Measurements from ENCODE around the gene TTC9B.
A peak's percentile ranks its signal among the peaks of the same experiment; 100 is the strongest.
"Not testable (repeated sequence)": the region's sequence is repeated elsewhere in the genome, so short reads cannot be mapped to it uniquely, and the experiment has no call there.

Gene TTC9B

DNA sequence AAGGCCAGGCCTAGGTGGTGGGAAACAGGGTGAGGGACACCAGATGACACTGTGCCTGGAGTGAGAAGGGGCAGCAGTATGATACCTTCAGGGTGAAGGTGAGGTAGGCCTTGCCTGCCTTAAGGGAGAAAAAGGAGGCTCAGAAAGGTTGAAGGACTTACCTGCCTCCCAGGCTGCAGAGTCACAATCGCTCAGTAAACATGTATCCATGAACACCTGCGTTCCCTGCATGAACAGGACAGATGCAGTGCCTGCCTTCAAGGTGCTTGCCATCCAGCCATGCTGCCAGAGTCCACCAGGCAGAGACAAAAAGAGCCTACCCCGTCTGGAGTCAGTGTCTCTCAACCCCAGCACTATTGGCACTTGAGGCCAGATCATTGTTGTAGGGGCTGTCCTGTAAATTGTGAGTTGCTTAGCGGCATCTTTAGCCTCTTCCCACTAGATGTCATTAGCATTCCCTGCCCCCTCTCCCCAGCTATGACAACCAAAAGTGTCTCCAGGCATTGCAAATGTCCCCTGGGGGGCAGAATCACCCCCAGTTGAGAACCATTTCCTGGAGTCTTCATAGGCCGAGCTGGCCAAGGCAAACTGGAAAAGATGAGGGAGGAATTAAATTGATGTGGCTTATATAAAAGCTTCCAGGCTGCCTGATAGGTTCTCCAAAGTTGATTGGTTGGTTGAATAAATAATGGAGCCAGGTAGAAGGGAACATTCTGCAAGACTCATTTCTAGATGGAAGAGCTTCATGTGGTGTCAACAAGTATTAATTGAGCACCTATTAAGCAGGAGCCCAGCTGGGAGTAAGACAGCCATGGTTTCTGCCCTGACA, 25.2 kb downstream of the TTC9B start:
- Mint-ChIP-seq H3K27me3 (no peaks in the 10 kb centered on the region), H3K27ac (peak overlapping the region; percentile 37), H3K4me1 (ENCODE audit: low read depth) (peaks cover 40% of the 10 kb centered on the region), H3K9me3 (no peaks in the 10 kb centered on the region), H3K4me3 (peak overlapping the region; percentile 70), H3K36me3 (ENCODE audit: low read depth) (peaks cover 3% of the 10 kb centered on the region)
- DNase-seq: no peak

DNA sequence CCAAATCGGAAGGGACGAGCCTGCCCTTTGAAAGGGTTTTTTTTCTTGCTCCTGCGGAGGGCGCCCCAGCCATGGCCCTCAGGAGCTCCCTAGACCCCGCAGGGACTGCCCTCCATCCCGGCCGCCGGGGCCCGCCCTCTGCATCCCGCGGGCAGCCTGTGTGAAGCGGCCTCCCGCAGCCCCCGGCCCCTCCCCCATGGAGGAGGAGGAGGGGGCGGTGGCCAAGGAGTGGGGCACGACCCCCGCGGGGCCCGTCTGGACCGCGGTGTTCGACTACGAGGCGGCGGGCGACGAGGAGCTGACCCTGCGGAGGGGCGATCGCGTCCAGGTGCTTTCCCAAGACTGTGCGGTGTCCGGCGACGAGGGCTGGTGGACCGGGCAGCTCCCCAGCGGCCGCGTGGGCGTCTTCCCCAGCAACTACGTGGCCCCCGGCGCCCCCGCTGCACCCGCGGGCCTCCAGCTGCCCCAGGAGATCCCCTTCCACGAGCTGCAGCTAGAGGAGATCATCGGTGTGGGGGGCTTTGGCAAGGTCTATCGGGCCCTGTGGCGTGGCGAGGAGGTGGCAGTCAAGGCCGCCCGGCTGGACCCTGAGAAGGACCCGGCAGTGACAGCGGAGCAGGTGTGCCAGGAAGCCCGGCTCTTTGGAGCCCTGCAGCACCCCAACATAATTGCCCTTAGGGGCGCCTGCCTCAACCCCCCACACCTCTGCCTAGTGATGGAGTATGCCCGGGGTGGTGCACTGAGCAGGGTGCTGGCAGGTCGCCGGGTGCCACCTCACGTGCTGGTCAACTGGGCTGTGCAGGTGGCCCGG, 26.1 kb downstream of the TTC9B start:
- Mint-ChIP-seq H3K36me3 (ENCODE audit: low read depth) (peaks cover 1% of the 10 kb centered on the region), H3K27me3 (no peaks in the 10 kb centered on the region), H3K4me1 (ENCODE audit: low read depth) (peaks cover 40% of the 10 kb centered on the region), H3K27ac (no peak overlapping the region), H3K9me3 (no peaks in the 10 kb centered on the region), H3K4me3 (peak overlapping the region; percentile 70)
- peak; percentile 55 for DNase-seq

DNA sequence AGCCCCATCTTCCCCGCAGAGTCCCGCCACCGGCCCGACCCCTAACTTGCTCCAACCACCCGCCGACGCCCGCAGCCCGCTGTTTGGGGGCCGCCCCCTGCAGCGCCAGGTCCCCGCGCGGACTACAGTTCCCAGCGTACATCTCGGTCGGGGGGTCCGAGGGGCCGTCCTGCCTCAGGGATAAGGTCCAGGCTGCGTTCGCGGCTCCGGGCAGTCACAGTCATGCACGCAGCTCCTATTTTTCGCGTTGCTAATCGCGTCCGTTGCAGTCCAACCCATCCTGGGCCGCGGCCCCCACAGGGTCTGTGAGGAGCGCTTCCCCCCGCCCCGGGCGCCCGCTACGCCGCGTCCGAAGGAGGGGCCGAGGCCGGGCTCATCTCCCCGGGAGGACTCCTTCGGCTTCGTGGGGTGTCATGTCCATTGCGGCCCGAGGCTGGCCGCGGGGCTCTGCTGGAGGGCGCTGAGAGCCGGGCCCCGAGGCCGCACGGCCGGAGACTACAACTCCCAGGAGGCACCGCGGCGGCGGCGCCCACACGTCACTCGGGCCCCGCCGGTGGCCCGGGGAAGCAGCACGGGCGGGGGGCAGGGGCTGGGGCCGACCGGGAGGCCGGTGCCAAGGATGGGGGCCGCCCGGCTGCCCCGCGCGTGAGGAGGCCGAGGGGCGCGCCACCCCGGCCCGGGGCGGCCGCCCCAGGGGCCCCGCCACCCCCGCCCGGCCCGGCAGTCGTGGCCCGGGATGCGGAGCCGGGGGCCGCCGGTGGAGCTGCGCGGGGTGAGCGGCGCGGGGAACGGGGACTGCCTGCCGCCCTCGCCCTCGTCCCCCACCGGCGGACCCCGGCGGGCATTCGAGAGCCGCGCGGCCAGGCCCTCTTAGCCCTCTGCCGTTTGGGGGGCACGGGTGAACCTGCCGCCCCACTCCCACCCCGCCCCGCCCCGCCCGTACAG, 27.0 kb downstream of the TTC9B start, which contains the start of gene MAP3K10:
Gene MAP3K10, plus strand, starts transcription at position 536 of the 945 bp plus-strand sequence. CDS start 606 bp downstream, outside the sequence.
- peaks cover 40% of the 10 kb centered on the region for H3K4me1 Mint-ChIP-seq (ENCODE audit: low read depth)
- DNase-seq: peak; percentile 87
- H3K4me3 Mint-ChIP-seq: peak within 1 kb of the TSS; percentile 84
- H3K27me3 Mint-ChIP-seq: no peaks in the 10 kb centered on the region
- no peaks in the 10 kb centered on the region for H3K9me3 Mint-ChIP-seq
- H3K27ac Mint-ChIP-seq: peak within 1 kb of the TSS; percentile 96
- H3K36me3 Mint-ChIP-seq (ENCODE audit: low read depth): peaks cover 1% of the 10 kb centered on the region

DNA sequence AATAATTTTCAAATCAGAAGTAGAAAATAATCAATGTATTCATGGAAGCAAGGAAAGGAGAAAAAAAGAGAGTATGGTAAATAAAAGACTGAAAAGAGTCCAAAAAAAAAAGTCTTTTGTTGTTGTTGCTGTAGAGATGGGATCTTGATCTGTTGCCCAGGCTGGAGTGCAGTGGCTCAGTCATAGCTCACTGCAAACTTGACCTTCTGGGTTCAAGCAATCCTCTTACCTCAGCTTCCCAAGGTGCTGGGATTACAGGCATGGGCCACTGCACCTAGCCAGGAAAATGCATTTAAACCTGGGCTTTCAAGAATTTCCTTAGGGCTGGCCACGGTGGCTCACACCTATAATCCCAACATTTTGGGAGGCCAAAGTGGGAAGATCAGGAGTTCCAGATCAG, 33.9 kb downstream of the TTC9B start:
- DNase-seq: no peak
- H3K4me3 Mint-ChIP-seq: no peak overlapping the region

DNA sequence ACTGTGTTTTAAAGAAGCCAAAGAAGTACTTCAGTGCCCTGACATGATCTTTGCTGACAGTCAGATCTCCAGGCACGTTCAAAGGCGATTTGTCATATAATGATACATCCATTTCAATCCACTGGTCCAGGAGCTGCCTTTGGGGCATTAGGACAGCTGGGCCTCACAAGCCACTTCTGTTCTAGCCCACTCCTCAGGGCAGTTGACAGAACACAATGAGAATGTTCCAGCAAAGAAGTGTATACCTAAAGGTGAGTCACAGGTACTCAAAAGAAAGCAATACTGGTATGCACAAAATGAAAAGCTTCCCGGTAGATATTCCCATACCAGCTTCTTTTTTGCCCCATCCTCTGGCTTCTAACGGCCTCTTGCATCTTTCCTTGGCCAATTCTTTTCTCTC, 39.4 kb downstream of the TTC9B start:
- no peaks in the 10 kb centered on the region for H3K36me3 Mint-ChIP-seq (ENCODE audit: low read depth)
- no peaks in the 10 kb centered on the region for H3K4me1 Mint-ChIP-seq (ENCODE audit: low read depth)
- no peak for DNase-seq
- H3K27ac Mint-ChIP-seq: no peak overlapping the region
- H3K9me3 Mint-ChIP-seq: no peaks in the 10 kb centered on the region
- H3K4me3 Mint-ChIP-seq: no peak overlapping the region
- H3K27me3 Mint-ChIP-seq: peaks cover 5% of the 10 kb centered on the region

More for the DNA sequence above, 33.9 kb downstream of the TTC9B start:
- H3K9me3 Mint-ChIP-seq: no peaks in the 10 kb centered on the region
- H3K4me1 Mint-ChIP-seq (ENCODE audit: low read depth): peaks cover 4% of the 10 kb centered on the region
- H3K36me3 Mint-ChIP-seq (ENCODE audit: low read depth): no peaks in the 10 kb centered on the region
- peaks cover 5% of the 10 kb centered on the region for H3K27me3 Mint-ChIP-seq
- no peak overlapping the region for H3K27ac Mint-ChIP-seq

DNA sequence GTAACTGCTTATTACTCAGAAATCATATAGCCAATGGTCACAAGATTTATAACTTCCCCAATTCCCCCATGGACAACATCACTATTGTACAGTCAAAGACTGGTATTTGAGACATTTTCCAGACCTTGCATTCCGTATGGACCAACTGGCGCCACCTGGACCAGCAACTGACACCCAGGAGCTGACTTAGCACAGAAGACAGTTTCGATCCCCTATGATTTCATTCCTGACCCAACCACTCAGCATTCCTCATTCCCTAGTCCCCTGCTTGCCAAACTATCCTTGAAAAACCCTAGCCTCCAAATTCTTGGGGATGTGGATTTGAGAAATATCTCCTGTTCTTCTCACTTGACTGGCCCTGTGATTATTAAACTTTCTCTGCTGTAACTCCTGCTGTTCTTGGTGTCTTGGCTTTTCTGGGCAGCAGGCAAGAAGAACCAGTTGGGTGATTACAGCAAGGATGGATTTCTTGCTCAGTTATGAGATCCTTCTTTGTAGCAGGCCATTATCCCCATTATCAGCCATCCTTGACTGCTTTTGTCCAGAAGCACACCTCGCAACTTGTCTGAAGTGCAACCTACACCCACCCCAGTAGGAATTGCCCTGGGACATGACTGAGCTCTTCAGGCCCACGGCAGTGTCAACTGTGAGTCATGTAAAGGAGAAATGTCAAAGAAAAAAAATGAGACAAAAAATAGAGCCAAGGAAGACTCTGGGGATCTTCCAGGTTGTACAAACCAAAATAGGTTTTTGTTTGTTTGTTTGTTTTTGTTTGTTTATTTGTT, 40.7 kb downstream of the TTC9B start:
- no peak overlapping the region for H3K27ac Mint-ChIP-seq
- no peaks in the 10 kb centered on the region for H3K4me1 Mint-ChIP-seq (ENCODE audit: low read depth)
- no peaks in the 10 kb centered on the region for H3K36me3 Mint-ChIP-seq (ENCODE audit: low read depth)
- H3K9me3 Mint-ChIP-seq: no peaks in the 10 kb centered on the region
- no peak overlapping the region for H3K4me3 Mint-ChIP-seq
- peaks cover 5% of the 10 kb centered on the region for H3K27me3 Mint-ChIP-seq
- no peak for DNase-seq

DNA sequence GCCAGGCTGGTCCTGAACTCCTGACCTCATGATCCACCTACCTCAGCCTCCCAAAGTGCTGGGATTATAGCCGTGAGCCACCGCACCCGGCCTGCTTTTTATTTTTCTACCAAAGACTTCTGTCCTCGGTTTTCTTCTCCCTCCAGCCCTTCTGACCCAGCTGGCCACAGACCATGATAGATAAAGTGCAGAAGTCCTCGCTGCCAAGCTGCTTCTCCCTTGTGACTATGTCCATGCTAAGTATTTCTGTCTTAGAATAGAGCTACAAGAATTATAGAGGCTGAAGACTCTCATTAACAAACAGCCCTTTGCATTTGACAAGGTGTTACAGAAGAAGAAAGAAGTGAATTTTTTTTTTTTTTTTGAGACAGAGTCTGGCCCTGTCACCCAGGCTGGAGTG, 42.4 kb downstream of the TTC9B start:
- H3K4me3 Mint-ChIP-seq: no peak overlapping the region
- no peaks in the 10 kb centered on the region for H3K36me3 Mint-ChIP-seq (ENCODE audit: low read depth)
- DNase-seq: no peak
- no peaks in the 10 kb centered on the region for H3K4me1 Mint-ChIP-seq (ENCODE audit: low read depth)
- no peak overlapping the region for H3K27ac Mint-ChIP-seq
- H3K9me3 Mint-ChIP-seq: no peaks in the 10 kb centered on the region
- H3K27me3 Mint-ChIP-seq: peaks cover 5% of the 10 kb centered on the region

DNA sequence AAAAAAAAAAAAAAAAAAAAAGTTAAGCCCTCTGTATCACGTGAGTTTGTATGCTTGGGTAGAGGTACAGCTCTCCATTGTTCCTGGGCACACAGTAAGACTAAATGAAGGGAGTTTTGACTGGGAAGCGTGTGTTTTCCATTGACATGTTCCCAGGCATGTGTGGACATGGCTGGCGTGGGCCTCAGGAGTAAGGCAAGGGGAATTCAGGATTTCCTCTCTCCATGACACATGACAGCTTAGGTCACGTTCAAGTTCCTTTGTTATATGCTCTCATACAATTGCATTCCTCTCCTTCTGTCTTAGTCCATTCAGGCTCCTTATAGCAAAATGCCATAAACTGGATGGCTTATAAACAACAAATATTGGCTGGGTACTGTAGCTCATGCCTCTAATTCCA, 44.1 kb downstream of the TTC9B start:
- Mint-ChIP-seq H3K27ac (no peak overlapping the region), H3K4me3 (no peak overlapping the region), H3K4me1 (ENCODE audit: low read depth) (no peaks in the 10 kb centered on the region), H3K27me3 (no peaks in the 10 kb centered on the region), H3K36me3 (ENCODE audit: low read depth) (no peaks in the 10 kb centered on the region), H3K9me3 (no peaks in the 10 kb centered on the region)
- no peak for DNase-seq

DNA sequence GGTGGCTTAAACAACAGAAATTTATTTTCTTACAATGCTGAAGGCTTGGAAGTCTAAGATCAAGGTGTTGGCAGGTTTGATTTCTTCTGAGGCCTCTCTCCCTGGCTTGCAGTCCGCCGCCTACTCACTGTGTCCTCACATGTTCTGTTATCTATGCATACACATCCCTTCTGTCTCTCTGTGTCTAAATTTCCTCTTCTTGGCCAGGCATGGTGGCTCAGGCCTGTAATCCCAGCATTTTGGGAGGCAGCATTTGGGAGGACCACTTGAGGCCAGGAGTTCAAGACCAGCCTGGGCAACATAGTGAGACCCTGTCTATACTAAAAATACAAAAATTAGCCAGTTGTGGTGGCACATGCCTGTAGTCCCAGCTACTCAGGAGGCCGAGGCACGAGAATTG, 46.9 kb downstream of the TTC9B start:
- H3K27ac Mint-ChIP-seq; H3K4me3 Mint-ChIP-seq; H3K4me1 Mint-ChIP-seq (ENCODE audit: low read depth); H3K9me3 Mint-ChIP-seq; H3K27me3 Mint-ChIP-seq; H3K36me3 Mint-ChIP-seq (ENCODE audit: low read depth); DNase-seq: not testable (repeated sequence)

DNA sequence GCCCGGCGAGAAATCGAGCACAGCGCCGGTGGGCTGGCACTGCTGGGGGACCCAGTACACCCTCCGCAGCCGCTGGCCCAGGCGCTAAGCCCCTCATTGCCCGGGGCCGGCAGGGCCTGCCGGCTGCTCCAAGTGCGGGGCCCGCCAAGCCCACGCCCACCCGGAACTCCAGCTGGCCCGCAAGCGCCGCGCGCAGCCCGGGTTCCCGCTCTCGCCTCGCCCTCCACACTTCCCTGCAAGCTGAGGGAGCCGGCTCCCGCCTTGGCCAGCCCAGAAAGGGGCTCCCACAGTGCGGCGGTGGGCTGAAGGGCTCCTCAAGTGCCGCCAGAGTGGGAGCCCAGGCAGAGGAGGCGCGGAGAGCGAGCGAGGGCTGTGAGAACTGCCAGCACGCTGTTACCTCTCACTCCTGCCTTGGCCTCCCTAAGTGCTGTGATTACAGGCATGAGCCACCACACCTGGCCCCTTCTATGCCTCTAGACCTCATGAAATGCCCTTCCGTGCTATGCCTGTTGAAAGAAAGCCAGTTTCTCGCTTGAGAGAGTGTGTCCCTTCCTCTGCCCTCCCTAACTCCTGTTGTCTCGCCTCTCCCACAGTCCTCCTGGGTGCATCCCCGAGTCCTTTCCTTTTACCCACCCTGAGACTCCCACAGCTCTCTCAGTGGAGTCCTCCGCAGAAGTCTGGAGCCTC, 47.7 kb downstream of the TTC9B start:
- not testable (repeated sequence) for H3K27ac Mint-ChIP-seq; H3K36me3 Mint-ChIP-seq (ENCODE audit: low read depth); H3K4me3 Mint-ChIP-seq; H3K27me3 Mint-ChIP-seq; H3K9me3 Mint-ChIP-seq; DNase-seq; H3K4me1 Mint-ChIP-seq (ENCODE audit: low read depth)

DNA sequence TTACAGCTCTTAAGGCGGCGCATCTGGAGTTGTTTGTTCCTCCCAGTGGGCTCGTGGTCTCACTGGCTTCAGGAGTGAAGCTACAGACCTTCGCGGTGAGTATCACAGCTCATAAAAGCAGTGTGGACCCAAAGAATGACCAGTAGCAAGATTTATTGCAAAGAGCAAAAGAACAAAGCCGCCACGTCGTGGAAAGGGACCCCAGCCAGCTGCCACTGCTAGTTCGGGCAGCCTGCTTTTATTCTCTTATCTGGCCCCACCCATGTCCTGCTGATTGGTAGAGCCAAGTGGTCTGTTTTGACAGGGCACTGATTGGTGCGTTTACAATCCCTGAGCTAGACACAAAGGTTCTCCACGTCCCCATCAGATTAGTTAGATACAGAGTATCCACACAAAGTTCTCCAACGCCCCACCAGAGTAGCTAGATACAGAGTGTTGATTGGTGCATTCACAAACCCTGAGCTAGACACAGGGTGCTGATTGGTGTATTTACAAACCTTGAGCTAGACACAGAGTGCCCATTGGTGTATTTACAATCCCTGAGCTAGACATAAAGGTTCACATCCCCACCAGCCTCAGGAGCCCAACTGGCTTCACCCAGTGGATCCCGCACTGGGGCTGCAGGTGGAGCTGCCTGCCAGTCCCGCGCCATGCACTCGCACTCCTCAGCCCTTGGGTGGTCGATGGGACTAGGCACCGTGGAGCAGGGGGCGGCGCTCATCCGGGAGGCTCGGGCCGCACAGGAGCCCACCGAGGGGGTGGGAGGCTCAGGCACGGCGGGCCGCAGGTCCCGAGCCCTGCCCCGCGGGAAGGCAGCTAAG, 48.5 kb downstream of the TTC9B start:
- DNase-seq; H3K27ac Mint-ChIP-seq; H3K9me3 Mint-ChIP-seq; H3K27me3 Mint-ChIP-seq; H3K4me1 Mint-ChIP-seq (ENCODE audit: low read depth); H3K36me3 Mint-ChIP-seq (ENCODE audit: low read depth); H3K4me3 Mint-ChIP-seq: not testable (repeated sequence)

Data from activated T-cell treated with anti-CD3 and anti-CD28 coated beads, Interleukin-2, amount 50 U/mL, for 24 hours (primary cell).